DND-41 (cell line): ENCODE results near the gene EDEM3.

Experiments
- CTCF ChIP-seq: IDR thresholded peaks from 2 replicates; pipeline ENCODE4 v1.5.1; 2012; ENCODE audit warnings: borderline replicate concordance, low read length, moderate library complexity, mild to moderate bottlenecking; ENCODE audit not compliant: poor library complexity, severe bottlenecking; ENCODE audit errors: extremely low read depth
- EZH2 ChIP-seq: IDR thresholded peaks from 3 replicates; pipeline ENCODE4 v1.6.1; 2012; ENCODE audit warnings: borderline replicate concordance, low read depth, mild to moderate bottlenecking, moderate library complexity, low read length, inconsistent platforms; ENCODE audit not compliant: severe bottlenecking

- TF ChIP-seq EZH2 (no peak), CTCF (peak; percentile 75)
Measured at GRCh38 chr1:184691719-184692324, 62.8 kb downstream of the EDEM3 start.
